ENCODE results near the gene MARF1.
"Not testable (repeated sequence)": the region's sequence is repeated elsewhere in the genome, so short reads cannot be mapped to it uniquely, and the experiment has no call there.

Gene MARF1

GRCh38 chr16:15631730-15632409 lies 11.1 kb downstream of the MARF1 start:
- in situ Hi-C loops (cut with MboI; ENCODE audit: low sequenced_read_pairs): no loop called here

GRCh38 chr16:15621889-15622288 lies 21.1 kb downstream of the MARF1 start:
- in situ Hi-C loops (cut with MboI; ENCODE audit: low sequenced_read_pairs): no loop called here

DNA sequence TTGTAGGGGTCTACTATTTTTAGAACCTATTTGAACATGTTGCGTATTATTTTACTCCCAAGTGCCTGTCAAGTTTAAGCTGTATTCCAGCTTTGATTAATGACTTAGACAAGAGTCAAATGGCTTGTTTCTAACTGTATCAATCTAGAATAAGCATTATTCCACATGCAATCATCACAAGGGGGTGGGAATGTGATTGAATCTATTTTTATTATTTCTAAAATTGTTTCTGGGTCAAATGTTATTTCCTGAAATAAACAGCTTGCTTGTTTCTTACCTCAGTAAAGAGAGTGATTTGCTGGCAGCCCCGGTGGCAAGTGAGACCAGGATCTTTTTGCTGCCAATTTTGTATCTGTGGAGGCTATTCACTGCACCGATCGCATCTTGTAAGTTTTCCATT lies 21.5 kb downstream of the MARF1 start:
- in situ Hi-C loops (cut with MboI; ENCODE audit: low sequenced_read_pairs): no loop called here

DNA sequence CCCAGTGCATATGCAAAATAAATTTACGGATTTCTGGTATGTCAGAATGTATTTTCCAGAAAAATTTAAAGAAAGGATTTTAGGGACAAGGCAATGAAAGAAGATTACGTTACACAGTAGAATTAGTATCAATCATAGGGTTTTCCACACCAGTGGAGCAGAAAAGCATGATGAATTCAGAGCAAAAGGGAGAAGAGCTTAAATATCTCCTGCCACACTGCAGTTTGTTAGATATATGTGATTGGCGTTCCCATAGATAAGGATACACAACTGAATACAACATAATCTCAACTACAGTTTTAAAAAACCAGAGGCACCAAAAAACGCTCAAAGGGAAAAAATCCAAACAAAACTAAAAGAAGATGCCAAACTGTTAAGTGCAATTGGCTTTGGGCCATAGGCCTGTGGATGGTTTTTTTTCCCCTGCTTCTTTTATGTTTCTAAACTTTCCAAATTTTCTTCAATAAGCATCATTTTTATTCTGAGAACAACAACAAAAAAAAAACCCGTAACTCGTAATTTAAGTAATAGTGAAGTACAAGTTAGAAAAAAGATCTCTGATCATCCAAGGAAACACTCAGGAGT lies 22.3 kb downstream of the MARF1 start:
- in situ Hi-C loops (cut with MboI; ENCODE audit: low sequenced_read_pairs): no loop called here

- in situ Hi-C loops (cut with MboI; ENCODE audit: low sequenced_read_pairs): no loop called here
Measured at GRCh38 chr16:15618392-15618791, 24.6 kb downstream of the MARF1 start.

- in situ Hi-C loops (cut with MboI; ENCODE audit: low sequenced_read_pairs): no loop called here
Measured at GRCh38 chr16:15617901-15618300, 25.1 kb downstream of the MARF1 start.

DNA sequence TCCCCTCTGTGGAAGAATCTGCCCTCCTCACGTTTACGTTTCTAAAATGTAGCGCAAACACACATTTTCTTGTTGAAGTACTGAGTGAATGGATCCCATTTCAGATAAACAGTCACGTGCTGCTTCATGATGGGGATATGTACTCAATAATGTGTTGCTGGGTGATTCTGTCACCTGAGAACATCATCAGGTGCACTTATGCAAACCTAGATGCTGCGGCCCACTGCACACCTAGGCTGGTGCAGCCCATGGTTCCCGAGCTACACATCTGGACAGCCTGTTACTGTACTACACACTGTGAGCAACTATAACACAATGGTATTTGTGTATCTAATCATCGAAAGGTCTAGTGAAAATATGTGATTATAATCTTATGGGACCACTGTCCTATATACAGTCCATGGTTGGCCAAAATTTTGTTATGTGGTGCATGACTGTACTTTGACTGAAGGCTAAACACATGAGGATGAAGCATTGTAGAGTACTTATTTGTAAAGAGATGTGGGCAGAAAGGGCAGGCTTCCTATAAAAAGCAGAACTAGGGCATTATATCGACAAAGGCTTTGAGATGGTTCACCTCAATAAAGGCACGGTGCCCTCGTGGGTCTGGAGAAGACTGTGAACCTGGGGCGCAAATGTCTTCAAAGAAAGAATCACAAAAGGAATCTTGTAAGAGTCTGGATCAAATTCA lies 26.3 kb downstream of the MARF1 start:
- in situ Hi-C loops (cut with MboI; ENCODE audit: low sequenced_read_pairs): no loop called here

DNA sequence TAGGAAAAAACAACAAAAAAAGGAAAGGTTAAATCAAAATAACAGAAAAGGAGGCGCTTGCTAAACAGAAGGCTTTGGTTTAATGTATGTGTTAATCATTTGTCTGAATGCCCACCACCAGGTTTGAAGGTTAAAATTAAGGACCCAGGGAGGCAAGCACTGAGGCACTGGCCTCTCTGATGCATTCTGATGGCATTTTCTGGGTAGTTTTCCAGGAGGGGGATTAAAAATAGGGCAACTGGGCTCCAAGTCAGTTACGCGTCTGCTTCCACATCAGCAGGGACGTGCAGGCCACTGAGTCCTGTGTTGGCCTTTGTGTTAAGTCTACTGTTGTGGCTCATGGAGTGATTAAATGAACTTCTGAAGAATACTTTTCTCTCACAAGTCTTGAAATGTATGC lies 26.9 kb downstream of the MARF1 start:
- in situ Hi-C loops (cut with MboI; ENCODE audit: low sequenced_read_pairs): no loop called here

DNA sequence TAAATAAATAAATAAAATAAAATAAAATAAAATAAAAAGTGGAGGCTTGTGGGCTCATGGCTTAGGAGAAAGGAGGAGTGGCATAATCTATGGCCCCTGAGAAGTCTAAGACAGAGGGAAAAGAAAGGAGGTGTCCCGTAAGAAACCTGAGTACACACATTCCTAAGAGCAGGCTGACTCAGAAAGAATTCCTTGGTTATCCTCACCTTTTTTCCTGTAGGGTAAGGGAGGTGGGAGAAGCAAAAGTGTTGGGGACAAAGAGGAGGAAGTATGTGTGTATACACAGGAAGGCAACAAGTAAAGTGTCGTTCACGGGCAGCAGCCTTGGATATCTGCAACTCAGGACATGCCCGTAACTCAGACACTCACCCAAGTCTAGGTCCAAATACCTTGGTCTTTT lies 29.3 kb downstream of the MARF1 start:
- in situ Hi-C loops (cut with MboI; ENCODE audit: low sequenced_read_pairs): no loop called here

DNA sequence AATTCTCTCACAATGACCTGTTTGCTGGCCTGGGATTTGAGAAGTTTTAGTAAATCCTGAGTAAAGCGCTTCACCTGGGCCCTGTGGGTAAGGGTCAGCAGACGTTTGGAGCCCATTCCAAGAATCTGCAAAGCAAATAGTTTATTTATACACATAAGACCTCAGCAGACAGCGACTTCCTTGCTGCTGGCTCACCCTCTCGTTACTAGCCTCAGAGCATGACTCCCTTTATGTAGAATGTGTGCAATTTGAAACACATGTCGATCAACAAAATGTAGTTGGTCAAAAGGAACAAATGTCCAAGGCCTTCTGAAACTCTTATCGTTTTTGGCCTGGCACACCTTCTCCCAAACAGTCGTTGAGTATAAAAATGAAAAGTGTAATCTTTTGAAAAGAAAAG lies 31.3 kb downstream of the MARF1 start:
- in situ Hi-C loops (cut with MboI; ENCODE audit: low sequenced_read_pairs): no loop called here

GRCh38 chr16:15610369-15610871 lies 32.5 kb downstream of the MARF1 start:
- in situ Hi-C loops (cut with MboI; ENCODE audit: low sequenced_read_pairs): no loop called here

DNA sequence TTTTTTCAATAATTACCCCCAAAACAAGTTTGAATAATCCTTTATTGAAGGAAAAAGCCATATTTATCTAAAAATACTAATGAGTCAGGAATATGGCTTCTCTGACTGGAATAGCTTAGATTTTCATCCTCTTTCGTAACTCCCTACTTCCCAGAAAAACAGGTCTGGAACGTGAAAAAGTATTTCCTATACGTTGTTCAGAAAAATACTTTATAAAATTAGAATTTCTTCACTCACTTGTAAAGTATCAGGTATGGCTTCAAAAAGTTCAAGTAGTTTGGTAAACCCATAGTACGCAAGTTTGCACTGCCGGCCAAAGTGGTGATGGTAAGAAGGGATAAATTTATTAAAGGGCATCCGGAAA lies 33.7 kb downstream of the MARF1 start:
- in situ Hi-C loops (cut with MboI; ENCODE audit: low sequenced_read_pairs): no loop called here

GRCh38 chr16:15608398-15609285 lies 34.3 kb downstream of the MARF1 start:
- in situ Hi-C loops (cut with MboI; ENCODE audit: low sequenced_read_pairs): no loop called here

DNA sequence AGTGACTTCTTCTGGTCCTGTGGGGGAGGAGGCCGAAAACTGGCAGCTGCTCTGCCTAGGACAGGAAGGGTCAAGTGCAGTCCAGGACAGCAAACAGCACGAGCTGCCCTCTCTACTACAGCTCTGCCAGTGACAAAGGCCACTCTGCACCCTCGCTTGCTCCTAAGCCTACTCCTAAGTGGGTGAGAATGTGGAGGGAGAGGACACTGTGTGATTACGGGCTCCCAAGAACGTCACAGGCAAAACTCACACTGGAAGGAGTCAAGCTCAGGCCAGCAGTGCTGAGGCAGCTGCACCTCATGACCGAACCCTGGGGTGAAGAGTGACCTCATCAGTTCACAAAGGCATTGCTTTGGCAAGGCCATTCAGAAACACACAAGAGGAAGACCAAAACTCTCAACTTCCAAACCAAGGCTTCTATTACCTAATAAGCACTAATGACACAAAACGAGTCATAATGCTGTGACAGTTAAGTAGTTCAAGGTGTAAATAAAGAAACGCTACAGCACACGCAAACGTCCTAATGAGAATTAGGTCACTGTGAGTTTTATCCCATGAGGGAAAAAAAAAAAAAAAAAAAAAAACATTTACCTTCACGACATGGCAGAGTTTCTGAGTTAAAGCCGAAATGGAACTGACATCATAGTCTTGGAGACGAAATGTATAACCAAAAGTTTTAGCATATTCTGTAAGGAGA lies 35.1 kb downstream of the MARF1 start:
- in situ Hi-C loops (cut with MboI; ENCODE audit: low sequenced_read_pairs): no loop called here

DNA sequence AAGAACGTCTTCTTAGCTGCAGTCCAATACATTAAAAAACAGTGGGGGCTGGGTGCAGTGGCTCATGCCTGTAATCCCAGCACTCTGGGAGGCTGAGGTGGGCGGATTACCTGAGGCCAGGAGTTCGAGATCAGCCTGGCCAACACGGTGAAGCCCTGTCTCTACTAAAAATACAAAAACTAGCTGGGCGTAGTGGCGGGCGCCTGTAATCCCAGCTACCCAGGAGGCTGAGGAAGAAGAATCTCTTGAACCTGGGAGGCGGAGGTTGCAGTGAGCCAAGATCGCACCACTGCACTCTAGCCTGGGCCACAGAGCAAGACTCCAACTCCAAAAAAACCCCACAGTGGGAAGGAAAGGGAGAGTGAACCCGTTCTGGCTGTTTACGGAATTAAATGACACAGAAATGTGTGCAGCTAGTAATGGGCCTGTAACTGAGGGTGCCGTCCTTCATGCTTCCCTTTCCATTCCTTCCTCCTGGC lies 35.7 kb downstream of the MARF1 start:
- in situ Hi-C loops (cut with MboI; ENCODE audit: low sequenced_read_pairs): not testable (repeated sequence)

GRCh38 chr16:15606518-15607220 lies 36.3 kb downstream of the MARF1 start:
- in situ Hi-C loops (cut with MboI; ENCODE audit: low sequenced_read_pairs): no loop called here

GRCh38 chr16:15605839-15606517 lies 37.0 kb downstream of the MARF1 start:
- in situ Hi-C loops (cut with MboI; ENCODE audit: low sequenced_read_pairs): no loop called here

DNA sequence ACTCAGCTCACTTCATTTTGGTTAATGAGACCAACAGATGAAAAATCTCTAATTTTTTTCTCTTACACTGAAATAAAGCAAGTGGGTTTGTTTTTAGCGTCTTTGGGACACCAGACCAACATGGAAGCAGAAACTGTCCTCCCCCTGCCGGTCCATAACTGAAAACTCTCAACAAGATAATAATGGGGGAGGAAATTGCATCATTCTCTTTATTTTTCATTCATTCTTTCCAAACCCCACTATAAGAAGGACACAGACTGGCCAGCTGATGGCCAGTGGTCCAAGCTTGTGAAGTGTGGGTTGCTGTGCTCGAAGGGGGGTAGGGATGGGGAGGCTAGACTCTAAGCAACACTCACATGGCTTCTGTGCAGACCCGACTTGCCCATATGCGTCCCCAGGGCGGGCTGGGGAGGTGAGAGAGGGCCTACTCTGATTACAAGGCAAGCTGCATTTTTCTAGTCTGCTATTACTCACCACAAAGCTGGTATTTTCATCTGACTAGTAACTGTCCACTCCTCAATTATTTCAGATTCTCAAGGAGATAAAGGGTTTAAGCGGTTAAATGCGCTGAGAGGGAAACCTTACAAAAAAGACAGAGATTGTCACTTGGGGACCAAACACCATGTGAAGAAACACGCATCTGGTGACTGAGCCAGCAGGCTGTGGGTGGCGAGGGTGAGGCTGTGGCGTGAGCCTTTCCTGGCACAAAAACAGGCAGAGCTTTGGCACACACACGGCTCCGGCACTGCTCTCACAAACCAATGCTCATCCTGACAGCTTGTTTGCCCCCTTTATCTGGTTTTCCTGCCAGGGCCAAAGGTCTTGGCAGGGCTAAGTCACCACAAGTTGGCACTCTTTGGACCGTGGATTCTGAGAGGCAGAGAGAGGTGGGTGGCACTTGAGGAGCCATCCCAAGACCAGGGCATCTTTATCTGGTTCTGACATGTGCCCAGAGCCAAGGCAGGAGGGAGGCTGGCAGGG lies 38.2 kb downstream of the MARF1 start:
- in situ Hi-C loops (cut with MboI; ENCODE audit: low sequenced_read_pairs): no loop called here
